Hematopoietic multipotent progenitor cell treated with erythropoietin and hydrocortisone succinate and interleukin-3 and kit ligand, for 17 days (in vitro differentiated cells): ENCODE results near the gene TAF11L7.
"Not testable (repeated sequence)": the region's sequence is repeated elsewhere in the genome, so short reads cannot be mapped to it uniquely, and the experiment has no call there.

Experiments used
- DNase-seq: peaks from one replicate; pipeline ENCODE4 v3.0.0-alpha.2; 2015; ENCODE audit warnings: low spot score

Gene TAF11L7

GRCh38 chr5:17585658-17586057 lies at the start of gene TAF11L7:
Gene TAF11L7 (minus strand): TSS chr5:17585758.
- DNase-seq, result not testable (repeated sequence)

- DNase-seq, result no peak
Measured at GRCh38 chr5:17634160-17634559, 48.6 kb upstream of the TAF11L7 start, which contains the start of gene TAF11L14. Gene TAF11L14 (plus strand): TSS chr5:17634460.

GRCh38 chr5:17631788-17632187 lies 46.2 kb upstream of the TAF11L7 start, which contains the start of gene TAF11L13:
Gene TAF11L13 (plus strand): TSS chr5:17632088.
- not testable (repeated sequence) for DNase-seq

GRCh38 chr5:17625686-17626085 lies 40.1 kb upstream of the TAF11L7 start:
- DNase-seq, result no peak

- no peak for DNase-seq
Measured at GRCh38 chr5:17620627-17621026, 35.1 kb upstream of the TAF11L7 start.

GRCh38 chr5:17619354-17619753 lies 33.8 kb upstream of the TAF11L7 start:
- DNase-seq, result no peak

- DNase-seq, result no peak
Measured at GRCh38 chr5:17614872-17615605, 29.5 kb upstream of the TAF11L7 start.

- DNase-seq, result not testable (repeated sequence)
Measured at GRCh38 chr5:17610092-17610491, 24.5 kb upstream of the TAF11L7 start, which contains the start of gene TAF11L12. Gene TAF11L12 (plus strand): TSS chr5:17610392.

GRCh38 chr5:17607461-17607860 lies 21.9 kb upstream of the TAF11L7 start:
- not testable (repeated sequence) for DNase-seq

GRCh38 chr5:17604951-17605350 lies 19.4 kb upstream of the TAF11L7 start:
- no peak for DNase-seq

GRCh38 chr5:17603880-17604279 lies 18.3 kb upstream of the TAF11L7 start, which contains the start of gene TAF11L11:
Gene TAF11L11 (plus strand): TSS chr5:17604183.
- not testable (repeated sequence) for DNase-seq

GRCh38 chr5:17597728-17598127 lies 12.2 kb upstream of the TAF11L7 start, which contains the start of gene TAF11L10:
Gene TAF11L10 (minus strand): TSS chr5:17597828.
- not testable (repeated sequence) for DNase-seq

GRCh38 chr5:17594255-17594654 lies 8.7 kb upstream of the TAF11L7 start, which contains the start of gene TAF11L9:
Gene TAF11L9 (minus strand): TSS chr5:17594394.
- DNase-seq, result not testable (repeated sequence)

GRCh38 chr5:17590860-17591259 lies 5.3 kb upstream of the TAF11L7 start, which contains the start of gene TAF11L8:
Gene TAF11L8 (minus strand): TSS chr5:17590960.
- DNase-seq, result not testable (repeated sequence)
